Measurements from ENCODE around the gene SLC25A5.
A peak's percentile ranks its signal among the peaks of the same experiment; 100 is the strongest.

GRCh38 chrX:119516157-119516702 is 48.0 kb downstream of the SLC25A5 start:
- peak; percentile 51 to 72 (median 68) for TF ChIP-seq CTCF (IDR thresholded peaks at IDR 0.05)
- TF ChIP-seq POLR2A (IDR thresholded peaks at IDR 0.05), result no peak

Measured in uterus (tissue), 2 donors.